GM06990 (cell line): ENCODE measurements around the gene PLCB3.

Source experiments
- DNase-seq: peaks from one replicate; pipeline ENCODE4 v3.0.0-alpha.2; 2011; ENCODE audit not compliant: insufficient read length; ENCODE audit errors: extremely low read depth
- H3K27me3 ChIP-seq: replicated peaks from 2 replicates; pipeline ENCODE4 v1.6.0; 2011; ENCODE audit warnings: low read length; ENCODE audit not compliant: control insufficient read depth, insufficient read depth
- H3K36me3 ChIP-seq: 2 replicates; pipeline ENCODE4 v1.5.1; 2011; ENCODE audit warnings: low read length; ENCODE audit not compliant: control insufficient read depth, insufficient read depth
- H3K4me3 ChIP-seq: replicated peaks from 2 replicates; pipeline ENCODE4 v1.5.1; 2011; ENCODE audit warnings: low read depth, mild to moderate bottlenecking, control low read depth, low read length
- CTCF ChIP-seq: IDR thresholded peaks from 2 replicates; pipeline ENCODE4 v1.5.1; 2011; ENCODE audit warnings: low read length, control low read depth, mild to moderate bottlenecking, inconsistent platforms; ENCODE audit not compliant: insufficient read depth, poor library complexity, severe bottlenecking

Gene PLCB3

GRCh38 chr11:64209563-64209843 is 41.8 kb upstream of the PLCB3 start:
- no peak for TF ChIP-seq CTCF
- peaks cover 30% of the 10 kb centered on the region for H3K36me3 ChIP-seq
- DNase-seq: no peak
- H3K27me3 ChIP-seq: no peaks in the 10 kb centered on the region
- no peak overlapping the region for H3K4me3 ChIP-seq

- no peaks in the 10 kb centered on the region for H3K27me3 ChIP-seq
- H3K4me3 ChIP-seq: no peak overlapping the region
- H3K36me3 ChIP-seq: peaks cover 32% of the 10 kb centered on the region
- TF ChIP-seq CTCF: no peak
- DNase-seq: no peak
Measured at GRCh38 chr11:64210301-64211020, 40.9 kb upstream of the PLCB3 start.

- no peak for TF ChIP-seq CTCF
- DNase-seq: no peak
- no peaks in the 10 kb centered on the region for H3K27me3 ChIP-seq
- H3K36me3 ChIP-seq: peaks cover 32% of the 10 kb centered on the region
- H3K4me3 ChIP-seq: no peak overlapping the region
Measured at GRCh38 chr11:64211181-64211872, 40.0 kb upstream of the PLCB3 start.

GRCh38 chr11:64216879-64217278 is 34.5 kb upstream of the PLCB3 start:
- TF ChIP-seq CTCF: no peak
- H3K27me3 ChIP-seq: no peaks in the 10 kb centered on the region
- peaks cover 36% of the 10 kb centered on the region for H3K36me3 ChIP-seq
- H3K4me3 ChIP-seq: no peak overlapping the region
- no peak for DNase-seq

DNA sequence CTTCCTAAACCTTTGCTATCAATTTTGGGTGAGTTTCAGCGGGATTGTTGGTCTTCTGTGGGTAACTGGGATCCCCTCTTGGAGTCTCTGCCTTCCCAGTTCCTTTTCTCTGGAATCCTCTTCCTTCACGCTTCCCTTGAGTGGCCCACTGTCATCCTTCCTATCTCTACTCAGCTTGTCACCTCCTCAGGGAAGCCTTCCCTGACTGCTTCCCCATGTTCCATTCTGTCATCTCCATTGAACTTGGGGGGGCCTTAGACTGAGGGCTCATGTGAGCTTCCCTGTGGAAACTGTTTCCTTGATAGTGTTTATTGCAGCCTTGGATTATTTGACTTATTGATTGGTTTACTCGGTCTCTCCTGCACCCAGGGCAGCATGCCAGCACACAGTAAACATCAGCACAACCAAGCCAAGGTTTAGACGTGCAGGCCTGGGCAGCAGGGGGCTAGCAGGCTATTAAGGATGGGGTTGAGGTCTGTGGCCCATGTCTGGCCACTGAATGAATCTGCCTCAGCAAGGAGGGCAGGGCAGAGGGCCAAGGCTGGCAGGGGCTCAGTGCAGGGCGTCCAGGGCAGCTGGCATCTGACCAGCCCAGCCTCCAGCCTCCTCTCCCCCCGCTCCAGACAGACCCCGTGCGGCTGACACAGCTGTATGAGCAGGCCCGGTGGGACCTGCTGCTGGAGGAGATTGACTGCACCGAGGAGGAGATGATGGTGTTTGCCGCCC is 32.5 kb upstream of the PLCB3 start:
- DNase-seq: no peak
- Histone ChIP-seq H3K4me3 (no peak overlapping the region), H3K36me3 (peaks cover 37% of the 10 kb centered on the region), H3K27me3 (no peaks in the 10 kb centered on the region)
- TF ChIP-seq CTCF: no peak
